CD4-positive, alpha-beta T cell treated with Interleukin-6 at 100 ng/mL for 8 hours (primary cell): Measurements from ENCODE around the gene ALDH16A1.

Source experiments
- DNase-seq: peaks from one replicate; pipeline ENCODE4 v3.0.0-alpha.2; 2020; ENCODE audit warnings: mixed read lengths, low spot score

Gene ALDH16A1

DNA sequence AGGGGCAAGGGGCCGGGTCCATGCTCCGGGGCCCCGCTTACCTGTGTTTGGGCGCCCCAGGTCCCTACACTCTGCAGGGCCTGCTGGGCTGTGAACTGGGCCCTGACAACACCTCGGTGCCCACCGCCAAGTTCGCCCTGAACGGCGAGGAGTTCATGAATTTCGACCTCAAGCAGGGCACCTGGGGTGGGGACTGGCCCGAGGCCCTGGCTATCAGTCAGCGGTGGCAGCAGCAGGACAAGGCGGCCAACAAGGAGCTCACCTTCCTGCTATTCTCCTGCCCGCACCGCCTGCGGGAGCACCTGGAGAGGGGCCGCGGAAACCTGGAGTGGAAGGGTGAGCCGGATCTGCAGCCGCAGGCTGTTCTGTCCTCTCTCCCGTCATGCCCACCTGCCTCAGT is 61.1 kb downstream of the ALDH16A1 start:
- no peak for DNase-seq

- DNase-seq = no peak
Observed at GRCh38 chr19:49515767-49516166, 62.7 kb downstream of the ALDH16A1 start.

DNA sequence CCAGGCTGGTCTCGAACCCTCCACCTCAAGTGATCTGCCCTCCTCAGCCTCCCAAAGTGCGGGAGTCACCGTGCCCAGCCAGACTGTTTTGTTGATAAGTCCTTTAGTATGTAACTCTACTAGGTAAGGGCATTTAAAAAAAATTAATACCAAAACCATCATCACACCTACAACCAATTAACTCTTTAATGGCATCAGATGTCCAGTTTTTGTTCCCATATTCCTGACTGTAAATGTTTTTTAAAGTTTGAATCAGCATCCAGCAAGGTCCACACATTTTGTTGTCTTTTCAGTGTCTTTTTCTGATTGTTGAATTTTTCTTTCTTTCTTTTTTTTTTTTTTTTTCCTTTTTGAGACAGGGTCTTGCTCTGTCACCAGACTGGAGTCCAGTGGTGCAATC is 65.0 kb downstream of the ALDH16A1 start:
- no peak for DNase-seq
